Hepatocyte (in vitro differentiated cells): Measurements from ENCODE around the gene LLPH. TPM values are rescaled to one million over a fixed set of nuclear protein-coding genes. Genes with fewer than 3 reads are reported as not detected.

Experiments used
- DNase-seq: peaks from one replicate; pipeline ENCODE4 v3.0.0-alpha.2; 2016; ENCODE audit warnings: low spot score
- H2AFZ ChIP-seq: fragments of 200-600 bp; sonication (generic); 2 replicates; pipeline ENCODE4 v1.6.0; 2016; ENCODE audit warnings: antibody characterized with exemption, mild to moderate bottlenecking
- H3K27ac ChIP-seq: fragments of 200-600 bp; sonication (generic); 2 replicates; pipeline ENCODE4 v1.5.1; 2016; ENCODE audit warnings: mild to moderate bottlenecking
- H3K27me3 ChIP-seq: fragments of 200-600 bp; sonication (generic); 2 replicates; pipeline ENCODE4 v1.6.1; 2016
- H3K36me3 ChIP-seq: fragments of 200-600 bp; sonication (generic); replicated peaks from 2 replicates; pipeline ENCODE4 v1.5.1; 2016; ENCODE audit warnings: low read depth; ENCODE audit not compliant: insufficient read depth
- H3K4me1 ChIP-seq: fragments of 200-600 bp; sonication (generic); 2 replicates; pipeline ENCODE4 v1.5.1; 2016; ENCODE audit warnings: mild to moderate bottlenecking, moderate library complexity; ENCODE audit not compliant: insufficient read depth
- H3K4me2 ChIP-seq: fragments of 200-600 bp; sonication (generic); 2 replicates; pipeline ENCODE4 v1.6.0; 2016
- H3K4me3 ChIP-seq: fragments of 200-600 bp; sonication (generic); 2 replicates; pipeline ENCODE4 v1.5.1; 2016; ENCODE audit warnings: mild to moderate bottlenecking
- H3K79me2 ChIP-seq: fragments of 200-600 bp; sonication (generic); 2 replicates; pipeline ENCODE4 v1.6.0; 2017; ENCODE audit warnings: mild to moderate bottlenecking
- H3K9me2 ChIP-seq: fragments of 200-600 bp; sonication (generic); replicated peaks from 2 replicates; pipeline ENCODE4 v1.6.0; 2017; ENCODE audit warnings: mild to moderate bottlenecking; ENCODE audit not compliant: insufficient read depth
- H3K9me3 ChIP-seq: fragments of 200-600 bp; sonication (generic); 2 replicates; pipeline ENCODE4 v1.5.1; 2016; ENCODE audit warnings: low read depth, mild to moderate bottlenecking
- H4K20me1 ChIP-seq: fragments of 200-600 bp; sonication (generic); 2 replicates; pipeline ENCODE4 v1.6.0; 2016; ENCODE audit warnings: mild to moderate bottlenecking; ENCODE audit not compliant: insufficient read depth, poor library complexity, severe bottlenecking
- CTCF ChIP-seq: fragments of 200-600 bp; sonication (generic); IDR thresholded peaks from 2 replicates; pipeline ENCODE4 v1.5.1; 2016; ENCODE audit warnings: antibody characterized with exemption, mild to moderate bottlenecking; ENCODE audit not compliant: poor library complexity
- EZH2 ChIP-seq: fragments of 200-600 bp; sonication (generic); IDR thresholded peaks from 2 replicates; pipeline ENCODE4 v1.6.1; 2016; ENCODE audit warnings: antibody characterized with exemption, mild to moderate bottlenecking, borderline replicate concordance
- EZH2phosphoT487 ChIP-seq: fragments of 200-600 bp; sonication (generic); IDR thresholded peaks from one replicate; pipeline ENCODE4 v1.6.1; 2018; ENCODE audit warnings: antibody characterized with exemption, mild to moderate bottlenecking, low read depth, moderate library complexity; ENCODE audit not compliant: unreplicated experiment, severe bottlenecking
- WGBS: methylation state at CpG from one replicate; pipeline ENCODE4 v1.1.6; 2016; ENCODE audit warnings: low lambda C conversion rate; ENCODE audit errors: missing lambda C conversion rate; 5-methylcytosine and 5-hydroxymethylcytosine counted together
- polyA plus RNA-seq: library from polyadenylated mRNA; unstranded; fragments of >200 nt; fragmentation: Nextera tagmentation; extraction: Ambion mirVana; gene quantifications from 2 replicates; pipeline ENCODE4 v1.2.1, GENCODE V29; 2016
- total RNA-seq: library from RNA; depleted of rRNA; stranded (reverse); fragments of >200 nt; gene quantifications from 2 replicates; pipeline ENCODE4 v1.2.3, GENCODE V29; 2014

Gene LLPH
- total and polyA plus RNA-seq, 2 experiments from 2014 or later, result 17.4 to 41.1 TPM

GRCh38 chr12:66132408-66132807 lies 1.9 kb upstream of the LLPH start:
- H4K20me1 ChIP-seq, result no peaks in the 10 kb centered on the region
- peaks cover 27% of the 10 kb centered on the region for H3K79me2 ChIP-seq
- DNase-seq, result peak; percentile 53
- H3K27me3 ChIP-seq, result no peaks in the 10 kb centered on the region
- no peak overlapping the region for H2AFZ ChIP-seq
- H3K36me3 ChIP-seq, result no peaks in the 10 kb centered on the region
- no peaks in the 10 kb centered on the region for H3K9me2 ChIP-seq
- H3K4me3 ChIP-seq, result no peak overlapping the region
- H3K4me2 ChIP-seq, result peak overlapping the region; percentile 88
- no peaks in the 10 kb centered on the region for H3K9me3 ChIP-seq
- peaks cover 20% of the 10 kb centered on the region for H3K4me1 ChIP-seq
- TF ChIP-seq EZH2 (no peak), CTCF (no peak), EZH2phosphoT487 (no peak)
- H3K27ac ChIP-seq, result peak overlapping the region; percentile 39

- Histone ChIP-seq H3K9me2 (no peaks in the 10 kb centered on the region), H3K27me3 (no peaks in the 10 kb centered on the region), H3K4me3 (peak overlapping the region; percentile 90), H3K79me2 (peaks cover 31% of the 10 kb centered on the region), H2AFZ (peak overlapping the region; percentile 67), H3K27ac (peak overlapping the region; percentile 67), H3K36me3 (no peaks in the 10 kb centered on the region), H3K9me3 (no peaks in the 10 kb centered on the region), H3K4me2 (peak overlapping the region; percentile 88), H3K4me1 (peaks cover 20% of the 10 kb centered on the region), H4K20me1 (no peaks in the 10 kb centered on the region)
- 17% methylated on average over 11 of the region's 11 CpGs for WGBS
- no peak for DNase-seq
- TF ChIP-seq CTCF (no peak), EZH2phosphoT487 (no peak), EZH2 (no peak)
Observed at GRCh38 chr12:66131067-66131688, 628 bp upstream of the LLPH start.

- 11% methylated on average over 8 of the region's 8 CpGs for WGBS
- H3K9me2 ChIP-seq, result no peaks in the 10 kb centered on the region
- peak overlapping the region; percentile 77 for H3K27ac ChIP-seq
- H4K20me1 ChIP-seq, result no peaks in the 10 kb centered on the region
- TF ChIP-seq CTCF (no peak), EZH2phosphoT487 (no peak), EZH2 (no peak)
- DNase-seq, result no peak
- H3K27me3 ChIP-seq, result no peaks in the 10 kb centered on the region
- peak overlapping the region; percentile 87 for H3K4me2 ChIP-seq
- peaks cover 43% of the 10 kb centered on the region for H3K79me2 ChIP-seq
- H3K4me1 ChIP-seq, result peaks cover 20% of the 10 kb centered on the region
- H3K4me3 ChIP-seq, result peak overlapping the region; percentile 90
- no peaks in the 10 kb centered on the region for H3K36me3 ChIP-seq
- H3K9me3 ChIP-seq, result no peaks in the 10 kb centered on the region
- peak overlapping the region; percentile 84 for H2AFZ ChIP-seq
Observed at GRCh38 chr12:66129934-66130266, 650 bp downstream of the LLPH start.

- Histone ChIP-seq H3K27ac (peak overlapping the region; percentile 2), H3K9me3 (no peaks in the 10 kb centered on the region), H3K4me1 (peaks cover 20% of the 10 kb centered on the region), H4K20me1 (no peaks in the 10 kb centered on the region), H3K4me2 (no peak overlapping the region), H3K27me3 (no peaks in the 10 kb centered on the region), H3K36me3 (no peaks in the 10 kb centered on the region), H3K9me2 (no peaks in the 10 kb centered on the region), H2AFZ (no peak overlapping the region), H3K4me3 (no peak overlapping the region), H3K79me2 (peaks cover 44% of the 10 kb centered on the region)
- WGBS, result 64% methylated on average over 1 of the region's 1 CpG
- no peak for TF ChIP-seq EZH2phosphoT487
- TF ChIP-seq EZH2, result no peak
- TF ChIP-seq CTCF, result no peak
- peak; percentile 39 for DNase-seq
Observed at GRCh38 chr12:66127650-66128049, 2.9 kb downstream of the LLPH start.
